ENCODE results near the gene DLD.
"Not testable (repeated sequence)": the region's sequence is repeated elsewhere in the genome, so short reads cannot be mapped to it uniquely, and the experiment has no call there.

DLD gene

GRCh38 chr7:107917763-107918651 is 27.0 kb downstream of the DLD start:
- DNase-seq: peak; percentile 43

- no peak for DNase-seq
Measured at GRCh38 chr7:107918948-107919347, 28.0 kb downstream of the DLD start.

GRCh38 chr7:107920048-107920772 is 29.2 kb downstream of the DLD start:
- DNase-seq: no peak

GRCh38 chr7:107921826-107922225 is 30.8 kb downstream of the DLD start:
- DNase-seq: not testable (repeated sequence)

- DNase-seq: no peak
Measured at GRCh38 chr7:107922886-107923285, 31.9 kb downstream of the DLD start.

GRCh38 chr7:107924841-107925504 is 34.0 kb downstream of the DLD start:
- DNase-seq: no peak

GRCh38 chr7:107926481-107926880 is 35.5 kb downstream of the DLD start:
- no peak for DNase-seq

- no peak for DNase-seq
Measured at GRCh38 chr7:107931740-107932515, 40.9 kb downstream of the DLD start.

- no peak for DNase-seq
Measured at GRCh38 chr7:107932805-107933204, 41.8 kb downstream of the DLD start.

GRCh38 chr7:107933386-107934013 is 42.5 kb downstream of the DLD start:
- DNase-seq: no peak

GRCh38 chr7:107934991-107935770 is 44.2 kb downstream of the DLD start:
- DNase-seq: no peak

- DNase-seq: no peak
Measured at GRCh38 chr7:107936312-107936711, 45.3 kb downstream of the DLD start.

GRCh38 chr7:107937531-107937930 is 46.5 kb downstream of the DLD start:
- no peak for DNase-seq

GRCh38 chr7:107938456-107939250 is 47.7 kb downstream of the DLD start:
- DNase-seq: peak; percentile 2

GRCh38 chr7:107939573-107940489 is 48.8 kb downstream of the DLD start:
- DNase-seq: peak; percentile 79

GRCh38 chr7:107940951-107941350 is 50.0 kb downstream of the DLD start:
- DNase-seq: no peak

- DNase-seq: no peak
Measured at GRCh38 chr7:107943018-107943417, 52.0 kb downstream of the DLD start.

GRCh38 chr7:107944411-107945169 is 53.6 kb downstream of the DLD start:
- DNase-seq: no peak

- no peak for DNase-seq
Measured at GRCh38 chr7:107945332-107945731, 54.3 kb downstream of the DLD start.
